Activated CD4-positive, alpha-beta T cell treated with anti-CD3 and anti-CD28 coated beads, Interleukin-2, amount 10 ng/mL, durations not matched to agents 7 days and 5 days (primary cell): ENCODE results near the gene IGFBP1. TPM values are rescaled to one million over a fixed set of nuclear protein-coding genes. Genes with fewer than 3 reads are reported as not detected.

Experiments
- CTCF ChIA-PET: fragments of 350-600 bp; sonication (Branson Sonifier 250); formaldehyde crosslinking; loops from one replicate; lab custom pipeline; 2021; ENCODE audit warnings: antibody characterized with exemption; lab: Charles Lee
- POLR2A ChIA-PET: fragments of 350-600 bp; sonication (Branson Sonifier 250); formaldehyde crosslinking; loops from one replicate; lab custom pipeline; 2021; ENCODE audit warnings: antibody characterized with exemption; lab: Charles Lee
- DNase-seq: peaks from one replicate; pipeline ENCODE4 v3.0.0-alpha.2; 2020
- H3K27ac Mint-ChIP-seq: one replicate; pipeline ENCODE4 v1.8.0; 2021; ENCODE audit warnings: mild to moderate bottlenecking, moderate library complexity, mixed read lengths
- H3K27me3 Mint-ChIP-seq: one replicate; pipeline ENCODE4 v1.8.0; 2021; ENCODE audit warnings: mixed read lengths
- H3K36me3 Mint-ChIP-seq: one replicate; pipeline ENCODE4 v1.8.0; 2021; ENCODE audit warnings: low read depth, mixed read lengths
- H3K4me1 Mint-ChIP-seq: one replicate; pipeline ENCODE4 v1.8.0; 2021; ENCODE audit warnings: mixed read lengths
- H3K4me3 Mint-ChIP-seq: one replicate; pipeline ENCODE4 v1.8.0; 2021; ENCODE audit warnings: mild to moderate bottlenecking, moderate library complexity, mixed read lengths
- H3K9me3 Mint-ChIP-seq: one replicate; pipeline ENCODE4 v1.8.0; 2021; ENCODE audit warnings: mixed read lengths
- total RNA-seq, 2 experiments: library from RNA; stranded (reverse); gene quantifications; one replicate each; pipeline ENCODE4 v1.2.3, GENCODE V29; 2021

IGFBP1 gene
- total RNA-seq, 2 experiments from 2014 or later = not detected

DNA sequence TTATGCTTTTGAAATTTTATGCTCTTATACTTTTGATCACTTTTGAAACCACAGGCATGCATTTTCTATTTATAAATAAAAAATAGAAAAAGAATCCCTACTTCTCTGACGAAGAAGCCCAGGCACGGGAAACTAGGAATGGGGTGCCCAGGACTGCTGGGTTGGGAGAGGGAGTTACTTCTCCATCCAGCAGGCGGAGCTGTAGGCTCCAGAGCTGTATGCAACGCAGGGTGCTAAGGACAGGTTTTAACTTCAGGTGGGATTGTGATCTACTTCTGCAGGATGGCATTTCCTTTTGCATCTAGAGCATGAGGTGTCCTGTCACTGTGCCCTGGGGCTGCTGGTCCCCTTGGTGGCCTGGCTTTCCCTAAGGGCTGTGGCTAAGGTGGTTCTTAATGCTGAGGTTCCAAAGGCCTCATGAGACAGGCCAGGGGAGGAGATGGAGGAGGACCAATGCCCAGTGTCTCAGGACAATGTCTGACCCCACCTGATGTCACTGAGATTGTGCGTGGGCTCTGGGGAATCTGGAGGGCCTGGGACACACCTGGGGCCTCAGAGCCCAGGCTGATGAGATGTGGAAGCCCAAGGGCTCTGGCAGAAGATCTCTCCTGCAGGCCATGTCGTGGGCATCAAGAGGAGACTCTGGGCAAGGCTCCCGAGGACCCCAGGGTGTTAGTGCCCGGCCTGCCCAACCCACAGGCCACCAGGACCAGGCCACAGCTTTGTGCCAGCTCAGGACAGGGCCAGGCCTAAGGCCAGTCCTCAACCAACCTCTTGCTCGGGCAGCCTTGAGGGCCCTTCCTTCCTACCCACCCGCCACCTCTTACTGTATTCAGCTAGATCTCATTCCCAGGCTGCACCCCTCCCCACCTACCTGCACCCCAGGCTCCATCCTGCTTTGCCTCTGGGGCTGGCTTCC is 15.9 kb upstream of the IGFBP1 start:
- Mint-ChIP-seq H3K9me3 (no peaks in the 10 kb centered on the region), H3K36me3 (no peaks in the 10 kb centered on the region), H3K27ac (no peak overlapping the region), H3K4me1 (no peaks in the 10 kb centered on the region), H3K4me3 (no peak overlapping the region), H3K27me3 (peaks cover 7% of the 10 kb centered on the region)
- DNase-seq = no peak
- POLR2A ChIA-PET = no interaction called here
- CTCF ChIA-PET = no interaction called here

DNA sequence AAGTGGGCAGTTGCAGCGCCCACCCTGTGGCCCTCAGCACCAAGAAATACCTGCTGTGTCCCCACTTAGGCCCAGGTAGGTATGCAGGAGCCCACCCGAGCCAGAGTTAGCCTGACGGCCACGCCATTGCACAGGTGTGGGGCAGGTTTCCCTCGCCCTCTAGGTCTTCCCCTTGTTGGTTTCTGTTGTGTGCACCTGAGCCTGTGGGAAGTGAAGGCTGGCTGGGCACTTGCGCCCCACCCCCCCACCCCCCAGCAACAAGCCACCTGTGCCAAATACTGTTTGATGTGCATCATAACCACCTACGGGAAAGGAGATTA is 15.3 kb upstream of the IGFBP1 start, which contains the start of gene CCDC201:
Gene CCDC201 (minus strand): TSS at position 48 of the 320 bp plus-strand sequence. CDS start 75 bp downstream, outside the sequence.
- POLR2A ChIA-PET = no interaction called here
- Mint-ChIP-seq H3K36me3 (no peaks in the 10 kb centered on the region), H3K27me3 (peaks cover 7% of the 10 kb centered on the region), H3K4me1 (no peaks in the 10 kb centered on the region), H3K27ac (no peak within 1 kb of the TSS), H3K4me3 (no peak within 1 kb of the TSS), H3K9me3 (no peaks in the 10 kb centered on the region)
- DNase-seq = no peak
- CTCF ChIA-PET = no interaction called here

DNA sequence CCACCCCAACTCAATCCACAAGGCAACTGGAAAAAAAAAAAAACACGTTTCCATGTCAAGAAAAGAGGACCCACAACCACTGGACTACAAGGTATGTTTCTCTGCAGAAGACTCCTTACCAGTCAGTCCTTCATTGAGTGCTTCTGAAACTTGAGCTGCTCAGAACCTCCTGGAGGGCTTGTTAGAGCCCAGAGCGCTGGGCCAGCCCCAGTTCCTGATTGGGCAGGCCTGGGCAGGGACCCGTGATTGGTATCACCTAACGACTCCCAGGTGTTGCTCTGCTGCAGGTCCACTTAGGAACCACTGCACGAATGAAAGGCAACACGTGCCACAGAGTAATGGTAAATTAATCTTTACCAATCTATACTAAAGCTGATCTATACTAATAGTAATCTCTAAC is 14.9 kb upstream of the IGFBP1 start:
- Mint-ChIP-seq H3K27me3 (peaks cover 7% of the 10 kb centered on the region), H3K9me3 (no peaks in the 10 kb centered on the region), H3K4me3 (no peak overlapping the region), H3K27ac (no peak overlapping the region), H3K36me3 (no peaks in the 10 kb centered on the region), H3K4me1 (no peaks in the 10 kb centered on the region)
- CTCF ChIA-PET = no interaction called here
- no peak for DNase-seq
- POLR2A ChIA-PET = no interaction called here

GRCh38 chr7:45874408-45875131 is 13.7 kb upstream of the IGFBP1 start:
- H3K4me3 Mint-ChIP-seq = no peak overlapping the region
- no peak overlapping the region for H3K27ac Mint-ChIP-seq
- no peaks in the 10 kb centered on the region for H3K9me3 Mint-ChIP-seq
- no peaks in the 10 kb centered on the region for H3K36me3 Mint-ChIP-seq
- POLR2A ChIA-PET = no interaction called here
- H3K4me1 Mint-ChIP-seq = no peaks in the 10 kb centered on the region
- CTCF ChIA-PET = no interaction called here
- no peak for DNase-seq
- peaks cover 7% of the 10 kb centered on the region for H3K27me3 Mint-ChIP-seq

DNA sequence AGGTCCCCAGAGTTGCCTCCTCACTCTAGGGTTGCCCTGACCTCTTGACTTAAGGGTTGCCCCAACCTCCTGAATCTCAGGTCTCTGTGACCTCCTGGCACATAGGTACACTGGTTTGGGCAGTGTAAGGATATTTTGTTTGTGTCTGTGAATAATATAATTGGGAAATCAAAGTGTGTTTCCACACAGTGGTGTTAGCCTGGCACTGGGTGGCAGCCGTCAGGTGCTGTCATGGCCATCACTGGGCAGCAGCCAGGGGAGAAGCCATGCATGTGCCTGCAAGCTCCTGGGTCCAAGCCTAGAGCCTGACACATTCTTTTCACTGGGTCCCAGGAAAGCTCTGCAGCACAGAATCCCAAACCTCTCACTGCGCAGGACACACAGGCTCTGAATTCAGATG is 11.8 kb upstream of the IGFBP1 start:
- ChIA-PET CTCF (no interaction called here), POLR2A (no interaction called here)
- Mint-ChIP-seq H3K9me3 (no peaks in the 10 kb centered on the region), H3K4me1 (no peaks in the 10 kb centered on the region), H3K36me3 (no peaks in the 10 kb centered on the region), H3K27ac (no peak overlapping the region), H3K4me3 (no peak overlapping the region), H3K27me3 (peaks cover 3% of the 10 kb centered on the region)
- DNase-seq = no peak

GRCh38 chr7:45878457-45879144 is 9.7 kb upstream of the IGFBP1 start:
- Mint-ChIP-seq H3K27me3 (peaks cover 3% of the 10 kb centered on the region), H3K9me3 (no peaks in the 10 kb centered on the region), H3K4me3 (no peak overlapping the region), H3K27ac (no peak overlapping the region), H3K4me1 (no peaks in the 10 kb centered on the region), H3K36me3 (no peaks in the 10 kb centered on the region)
- DNase-seq = no peak
- ChIA-PET POLR2A (no interaction called here), CTCF (no interaction called here)

DNA sequence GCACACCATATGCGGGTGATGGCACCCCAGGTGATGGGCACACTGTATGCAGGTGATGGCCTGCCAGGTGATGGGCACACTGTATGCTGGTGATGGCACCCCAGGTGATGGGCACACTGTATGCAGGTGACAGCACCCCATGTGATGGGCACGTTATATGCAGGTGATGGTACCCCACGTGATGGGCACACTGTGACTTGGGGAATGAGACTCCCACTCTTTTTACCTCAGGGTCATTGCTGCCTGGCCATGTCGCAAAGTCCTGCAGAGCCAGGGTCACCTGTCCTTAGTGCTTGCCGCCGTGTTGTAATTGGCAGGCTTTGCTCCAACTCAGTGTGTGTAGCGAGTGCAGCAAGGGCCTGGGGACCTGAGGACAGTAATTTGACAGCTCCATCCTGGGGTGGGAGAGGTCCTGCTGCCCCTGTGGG is 7.8 kb upstream of the IGFBP1 start:
- no peaks in the 10 kb centered on the region for H3K4me1 Mint-ChIP-seq
- no peak for DNase-seq
- H3K27ac Mint-ChIP-seq = no peak overlapping the region
- no peaks in the 10 kb centered on the region for H3K36me3 Mint-ChIP-seq
- H3K4me3 Mint-ChIP-seq = no peak overlapping the region
- POLR2A ChIA-PET = no interaction called here
- CTCF ChIA-PET = no interaction called here
- H3K9me3 Mint-ChIP-seq = no peaks in the 10 kb centered on the region
- H3K27me3 Mint-ChIP-seq = peaks cover 3% of the 10 kb centered on the region

DNA sequence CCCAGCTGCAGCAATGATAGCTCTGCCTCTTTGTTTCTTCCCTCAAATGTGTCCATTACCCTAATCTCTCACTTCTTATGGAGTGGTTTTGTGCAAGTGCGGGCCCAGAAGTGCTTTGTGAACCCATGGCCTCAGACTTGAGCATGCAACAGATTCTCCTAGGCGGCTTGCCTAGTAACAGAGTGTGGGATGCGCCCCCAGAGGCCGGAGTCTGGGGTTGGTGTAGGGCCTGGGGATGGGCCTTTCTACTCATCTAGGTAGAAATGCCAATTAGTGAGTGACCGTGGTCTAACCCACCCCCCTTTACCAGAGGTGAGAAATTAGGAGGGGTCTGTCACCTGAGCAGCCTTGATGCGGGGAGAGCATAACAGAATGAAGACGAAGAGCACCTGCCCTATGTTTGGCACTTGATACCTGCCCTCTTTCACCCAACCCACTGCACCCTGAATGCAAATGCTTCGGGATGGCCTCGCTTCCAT is 7.0 kb upstream of the IGFBP1 start:
- H3K27me3 Mint-ChIP-seq = peaks cover 3% of the 10 kb centered on the region
- POLR2A ChIA-PET = no interaction called here

GRCh38 chr7:45881759-45882464 is 6.4 kb upstream of the IGFBP1 start:
- Mint-ChIP-seq H3K27me3 (peaks cover 8% of the 10 kb centered on the region), H3K27ac (no peak overlapping the region), H3K9me3 (no peaks in the 10 kb centered on the region), H3K4me3 (no peak overlapping the region), H3K36me3 (no peaks in the 10 kb centered on the region), H3K4me1 (no peaks in the 10 kb centered on the region)
- POLR2A ChIA-PET = no interaction called here
- CTCF ChIA-PET = no interaction called here
- DNase-seq = no peak

More for the DNA sequence above, 7.0 kb upstream of the IGFBP1 start:
- Mint-ChIP-seq H3K9me3 (no peaks in the 10 kb centered on the region), H3K4me3 (no peak overlapping the region), H3K27ac (no peak overlapping the region), H3K36me3 (no peaks in the 10 kb centered on the region), H3K4me1 (no peaks in the 10 kb centered on the region)
- CTCF ChIA-PET = no interaction called here
- DNase-seq = no peak

DNA sequence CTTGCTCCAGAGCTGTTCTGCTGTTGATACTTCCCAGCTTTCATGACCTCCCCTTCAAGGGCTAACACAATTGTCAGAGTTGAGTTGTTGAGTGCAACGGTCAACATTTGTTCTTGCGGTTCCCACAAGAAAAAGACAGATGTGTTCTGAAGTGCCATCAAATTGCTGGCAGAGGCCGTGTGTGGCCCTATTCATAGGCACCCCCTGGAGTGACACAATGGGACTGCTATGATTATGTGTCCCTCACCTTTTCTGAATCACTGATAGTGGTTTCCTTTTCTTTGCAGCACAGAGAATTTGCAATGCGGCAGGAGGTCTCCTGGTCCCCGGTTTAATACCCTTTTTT is 5.8 kb upstream of the IGFBP1 start:
- H3K4me1 Mint-ChIP-seq = no peaks in the 10 kb centered on the region
- H3K36me3 Mint-ChIP-seq = no peaks in the 10 kb centered on the region
- no peak for DNase-seq
- no peaks in the 10 kb centered on the region for H3K9me3 Mint-ChIP-seq
- peaks cover 13% of the 10 kb centered on the region for H3K27me3 Mint-ChIP-seq
- no peak overlapping the region for H3K4me3 Mint-ChIP-seq
- H3K27ac Mint-ChIP-seq = no peak overlapping the region
- ChIA-PET CTCF (no interaction called here), POLR2A (no interaction called here)

- Mint-ChIP-seq H3K27me3 (peaks cover 26% of the 10 kb centered on the region), H3K9me3 (no peaks in the 10 kb centered on the region), H3K27ac (no peak overlapping the region), H3K4me3 (no peak overlapping the region), H3K36me3 (no peaks in the 10 kb centered on the region), H3K4me1 (no peaks in the 10 kb centered on the region)
- ChIA-PET CTCF (no interaction called here), POLR2A (no interaction called here)
- no peak for DNase-seq
Observed at GRCh38 chr7:45884136-45884535, 4.2 kb upstream of the IGFBP1 start.

- H3K27ac Mint-ChIP-seq = no peak overlapping the region
- DNase-seq = no peak
- H3K4me3 Mint-ChIP-seq = no peak overlapping the region
- no peaks in the 10 kb centered on the region for H3K4me1 Mint-ChIP-seq
- ChIA-PET CTCF (no interaction called here), POLR2A (no interaction called here)
- H3K9me3 Mint-ChIP-seq = no peaks in the 10 kb centered on the region
- H3K36me3 Mint-ChIP-seq = no peaks in the 10 kb centered on the region
- H3K27me3 Mint-ChIP-seq = peaks cover 36% of the 10 kb centered on the region
Observed at GRCh38 chr7:45885264-45885882, 2.9 kb upstream of the IGFBP1 start.
